Liver (tissue), 9 donors: Measurements from ENCODE around the gene TMCO4. TPM values are rescaled to one million over a fixed set of nuclear protein-coding genes. Genes with fewer than 3 reads are reported as not detected.

ENCODE experiments used
- DNase-seq: peaks from one replicate; pipeline ENCODE4 v3.0.0-alpha.2; 2017; ENCODE audit warnings: low spot score
- H3K27ac ChIP-seq, 2 donors: one replicate each; pipeline ENCODE4 v1.7.0; 2013; ENCODE audit warnings: inconsistent platforms in 2 of 2, low read length in 2 of 2, control low read depth in 1 of 2, low read depth in 1 of 2, mild to moderate bottlenecking in 1 of 2
- H3K27me3 ChIP-seq, 4 donors: one replicate each; pipeline versions ENCODE4 v1.6.1 to v1.7.0; 2013; ENCODE audit warnings: low read length in 3 of 4, inconsistent platforms in 1 of 4, mild to moderate bottlenecking in 1 of 4, moderate library complexity in 1 of 4; ENCODE audit not compliant: control insufficient read depth in 4 of 4, insufficient read depth in 4 of 4
- H3K36me3 ChIP-seq, 4 donors: one replicate each; pipeline versions ENCODE4 v1.6.1 to v1.7.0; 2013; ENCODE audit warnings: low read length in 3 of 4, mild to moderate bottlenecking in 3 of 4, low read depth in 1 of 4, moderate library complexity in 1 of 4; ENCODE audit not compliant: control insufficient read depth in 4 of 4, insufficient read depth in 3 of 4
- H3K4me1 ChIP-seq, 4 donors: one replicate each; pipeline versions ENCODE4 v1.6.1 to v1.7.0; 2013; ENCODE audit warnings: low read length in 3 of 4, mild to moderate bottlenecking in 3 of 4, moderate library complexity in 1 of 4; ENCODE audit not compliant: control insufficient read depth in 4 of 4, insufficient read depth in 4 of 4
- H3K4me3 ChIP-seq, 3 donors: one replicate each; pipeline versions ENCODE4 v1.6.1 to v1.7.0; 2013; ENCODE audit warnings: low read length in 3 of 3, control low read depth in 1 of 3, low read depth in 1 of 3, mild to moderate bottlenecking in 1 of 3
- H3K9ac ChIP-seq, 2 donors: one replicate each; pipeline ENCODE4 v1.7.0; 2013; ENCODE audit warnings: low read length in 2 of 2, mild to moderate bottlenecking in 2 of 2, moderate library complexity in 2 of 2, control low read depth in 1 of 2, low read depth in 1 of 2
- H3K9me3 ChIP-seq, 4 donors: one replicate each; pipeline versions ENCODE4 v1.6.1 to v1.7.0; 2013; ENCODE audit warnings: low read length in 3 of 4; ENCODE audit not compliant: control insufficient read depth in 4 of 4
- CTCF ChIP-seq: fragments of 150-350 bp; IDR thresholded peaks from 2 replicates; pipeline ENCODE4 v1.5.1; 2017; ENCODE audit warnings: improper control_type of control experiment, low read depth, low read length; ENCODE audit not compliant: missing input control
- EGR1 ChIP-seq, 2 donors: IDR thresholded peaks; 2 replicates each; pipeline ENCODE4 v1.6.1; 2016 to 2018; ENCODE audit warnings: antibody characterized with exemption in 2 of 2, low read depth in 2 of 2
- FOXA1 ChIP-seq: IDR thresholded peaks from 2 replicates; pipeline ENCODE4 v1.6.1; 2016; ENCODE audit warnings: antibody characterized with exemption
- FOXA2 ChIP-seq: IDR thresholded peaks from 2 replicates; pipeline ENCODE4 v1.6.1; 2016; ENCODE audit warnings: antibody characterized with exemption
- GABPA ChIP-seq, 2 donors: IDR thresholded peaks in 1 of 2; conservative IDR thresholded peaks in 1 of 2; 2 replicates each; pipeline ENCODE4 v1.6.1; 2016; ENCODE audit warnings: antibody characterized with exemption in 2 of 2, mild to moderate bottlenecking in 1 of 2, moderate library complexity in 1 of 2
- HNF4A ChIP-seq, 2 donors: conservative IDR thresholded peaks; 2 replicates each; pipeline ENCODE4 v1.6.1; 2016; ENCODE audit warnings: antibody characterized with exemption in 2 of 2, mild to moderate bottlenecking in 2 of 2
- HNF4G ChIP-seq: IDR thresholded peaks from 2 replicates; pipeline ENCODE4 v1.6.1; 2016; ENCODE audit warnings: antibody characterized with exemption
- JUND ChIP-seq, 2 donors: IDR thresholded peaks; 2 replicates each; pipeline ENCODE4 v1.6.1; 2016; ENCODE audit warnings: antibody characterized with exemption in 2 of 2
- MAX ChIP-seq: IDR thresholded peaks from 2 replicates; pipeline ENCODE4 v1.6.1; 2016; ENCODE audit warnings: antibody characterized with exemption
- NR2F2 ChIP-seq: IDR thresholded peaks from 2 replicates; pipeline ENCODE4 v1.6.1; 2016; ENCODE audit warnings: antibody characterized with exemption
- RAD21 ChIP-seq, 2 donors: IDR thresholded peaks; 2 replicates each; pipeline ENCODE4 v1.6.1; 2016; ENCODE audit warnings: antibody characterized with exemption in 2 of 2, mild to moderate bottlenecking in 2 of 2
- RXRA ChIP-seq, 2 donors: IDR thresholded peaks; 2 replicates each; pipeline ENCODE4 v1.6.1; 2017 to 2018; ENCODE audit warnings: antibody characterized with exemption in 2 of 2, mild to moderate bottlenecking in 1 of 2
- SP1 ChIP-seq: IDR thresholded peaks from 2 replicates; pipeline ENCODE4 v1.6.1; 2018; ENCODE audit warnings: antibody characterized with exemption, mild to moderate bottlenecking
- YY1 ChIP-seq: IDR thresholded peaks from 2 replicates; pipeline ENCODE4 v1.6.1; 2016; ENCODE audit warnings: antibody characterized with exemption, mild to moderate bottlenecking
- ZBTB33 ChIP-seq: IDR thresholded peaks from 2 replicates; pipeline ENCODE4 v1.6.1; 2016; ENCODE audit warnings: antibody characterized with exemption
- WGBS: extraction: QIAGEN DNeasy Blood & Tissue Kit; methylation state at CpG from one replicate; pipeline ENCODE4 v1.1.7; 2013; 5-methylcytosine and 5-hydroxymethylcytosine counted together
- polyA plus RNA-seq, 2 donors: library from polyadenylated mRNA; stranded (reverse) in 1 of 2; unstranded in 1 of 2; fragments of 200-250 nt in 1 of 2; fragments of >200 nt in 1 of 2; fragmentation: Nextera tagmentation in 1 of 2; extraction: Ambion mirVana in 1 of 2; gene quantifications; one replicate each; pipeline versions ENCODE4 v1.2.1 to v1.2.3, GENCODE V29; 2013 to 2015
- total RNA-seq, 2 donors: library from RNA; depleted of rRNA; stranded (reverse); fragments of >200 nt; gene quantifications; one replicate each; pipeline ENCODE4 v1.2.3, GENCODE V29; 2014
- TF ChIP-seq, protein P1 (sequence below): IDR thresholded peaks from 2 replicates; pipeline ENCODE4 v1.6.1; 2016; ENCODE audit warnings: antibody characterized with exemption, mild to moderate bottlenecking
- TF ChIP-seq, protein P2 (sequence below): IDR thresholded peaks from 2 replicates; pipeline ENCODE4 v1.6.1; 2016; ENCODE audit warnings: antibody characterized with exemption
- donor health status: healthy.
- donor health status: healthy.
- donor health status: healthy.
- donor health status: healthy.
- donor health status: healthy.

Gene TMCO4
- total and polyA plus RNA-seq, 4 donors = 4.0 to 9.5 (median 6.0) TPM

- no peak overlapping the region for H3K27ac ChIP-seq
- H3K27me3 ChIP-seq = no peaks in the 10 kb centered on the region
- H3K9ac ChIP-seq = no peak overlapping the region
- no peak overlapping the region for H3K4me3 ChIP-seq
- DNase-seq = no peak
- H3K36me3 ChIP-seq = peaks cover 4 to 26% (median 12%) of the 10 kb centered on the region in 4 donors
- H3K4me1 ChIP-seq = no peaks in the 10 kb centered on the region
- WGBS = 96% methylated on average over 9 of the region's 9 CpGs
- H3K9me3 ChIP-seq = no peaks in the 10 kb centered on the region
- TF ChIP-seq FOXA1 = no peak
- no peak for TF ChIP-seq ZBTB33
- TF ChIP-seq GABPA (IDR thresholded peaks at IDR 0.05 in 1 of 2, conservative IDR thresholded peaks at IDR 0.05 in 1 of 2) = no peak
- TF ChIP-seq EGR1 (IDR thresholded peaks at IDR 0.05; ENCODE audit: low read depth in 2 of 2) = no peak
Observed at GRCh38 chr1:19743793-19744192, 55.9 kb downstream of the TMCO4 start.

DNA sequence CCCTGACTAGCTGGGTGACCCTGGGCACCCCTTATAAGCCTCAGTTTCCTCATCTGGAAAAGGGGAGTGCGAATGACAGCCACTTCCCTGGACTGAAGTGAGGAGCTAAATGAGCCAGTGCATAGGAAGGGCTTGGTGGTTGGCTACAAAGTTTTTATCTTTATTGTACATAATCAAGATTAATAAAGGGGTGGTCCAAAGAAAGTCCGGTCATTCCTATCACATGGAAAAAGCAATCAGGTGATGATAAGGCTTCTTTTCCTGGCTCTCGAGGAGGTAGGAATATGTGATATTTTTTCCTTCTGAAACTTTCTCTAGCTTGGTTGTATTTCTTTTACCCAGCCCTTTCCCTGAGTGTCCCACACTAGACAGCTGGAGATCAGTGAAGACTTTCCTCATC, 56.5 kb downstream of the TMCO4 start:
- no peaks in the 10 kb centered on the region for H3K9me3 ChIP-seq
- no peak overlapping the region for H3K9ac ChIP-seq
- H3K4me1 ChIP-seq = peaks cover 0 to 6% (median 4%) of the 10 kb centered on the region in 4 donors
- TF ChIP-seq SP1 (no peak), CTCF (no peak), ZBTB33 (no peak), HNF4A (conservative IDR thresholded peaks at IDR 0.05) (no peak), NR2F2 (no peak), YY1 (no peak), RXRA (IDR thresholded peaks at IDR 0.05) (no peak), RAD21 (IDR thresholded peaks at IDR 0.05) (no peak), MAX (no peak), HNF4G (no peak), FOXA1 (no peak), JUND (IDR thresholded peaks at IDR 0.05) (no peak), FOXA2 (no peak)
- TF ChIP-seq, protein P1, sequence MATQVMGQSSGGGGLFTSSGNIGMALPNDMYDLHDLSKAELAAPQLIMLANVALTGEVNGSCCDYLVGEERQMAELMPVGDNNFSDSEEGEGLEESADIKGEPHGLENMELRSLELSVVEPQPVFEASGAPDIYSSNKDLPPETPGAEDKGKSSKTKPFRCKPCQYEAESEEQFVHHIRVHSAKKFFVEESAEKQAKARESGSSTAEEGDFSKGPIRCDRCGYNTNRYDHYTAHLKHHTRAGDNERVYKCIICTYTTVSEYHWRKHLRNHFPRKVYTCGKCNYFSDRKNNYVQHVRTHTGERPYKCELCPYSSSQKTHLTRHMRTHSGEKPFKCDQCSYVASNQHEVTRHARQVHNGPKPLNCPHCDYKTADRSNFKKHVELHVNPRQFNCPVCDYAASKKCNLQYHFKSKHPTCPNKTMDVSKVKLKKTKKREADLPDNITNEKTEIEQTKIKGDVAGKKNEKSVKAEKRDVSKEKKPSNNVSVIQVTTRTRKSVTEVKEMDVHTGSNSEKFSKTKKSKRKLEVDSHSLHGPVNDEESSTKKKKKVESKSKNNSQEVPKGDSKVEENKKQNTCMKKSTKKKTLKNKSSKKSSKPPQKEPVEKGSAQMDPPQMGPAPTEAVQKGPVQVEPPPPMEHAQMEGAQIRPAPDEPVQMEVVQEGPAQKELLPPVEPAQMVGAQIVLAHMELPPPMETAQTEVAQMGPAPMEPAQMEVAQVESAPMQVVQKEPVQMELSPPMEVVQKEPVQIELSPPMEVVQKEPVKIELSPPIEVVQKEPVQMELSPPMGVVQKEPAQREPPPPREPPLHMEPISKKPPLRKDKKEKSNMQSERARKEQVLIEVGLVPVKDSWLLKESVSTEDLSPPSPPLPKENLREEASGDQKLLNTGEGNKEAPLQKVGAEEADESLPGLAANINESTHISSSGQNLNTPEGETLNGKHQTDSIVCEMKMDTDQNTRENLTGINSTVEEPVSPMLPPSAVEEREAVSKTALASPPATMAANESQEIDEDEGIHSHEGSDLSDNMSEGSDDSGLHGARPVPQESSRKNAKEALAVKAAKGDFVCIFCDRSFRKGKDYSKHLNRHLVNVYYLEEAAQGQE = no peak
- TF ChIP-seq, protein P2, sequence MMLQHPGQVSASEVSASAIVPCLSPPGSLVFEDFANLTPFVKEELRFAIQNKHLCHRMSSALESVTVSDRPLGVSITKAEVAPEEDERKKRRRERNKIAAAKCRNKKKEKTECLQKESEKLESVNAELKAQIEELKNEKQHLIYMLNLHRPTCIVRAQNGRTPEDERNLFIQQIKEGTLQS = no peak
- WGBS = 93% methylated on average over 3 of the region's 3 CpGs
- no peak overlapping the region for H3K27ac ChIP-seq
- peaks cover 4 to 25% (median 12%) of the 10 kb centered on the region in 4 donors for H3K36me3 ChIP-seq
- H3K27me3 ChIP-seq = no peaks in the 10 kb centered on the region
- DNase-seq = no peak
- H3K4me3 ChIP-seq = no peak overlapping the region
